ENCODE results near the gene SMARCC1. TPM values are rescaled to one million over a fixed set of nuclear protein-coding genes. Genes with fewer than 3 reads are reported as not detected.

The SMARCC1 gene
- total RNA-seq, 1 experiment from 2014 or later: 43.1 TPM

GRCh38 chr3:47565734-47566550 is 215.8 kb downstream of the SMARCC1 start:
- no peak for ATAC-seq
- BruUV-seq (replicated peaks): no TSS peak
- ChIA-PET POLR2A (ENCODE audit: unreplicated experiment) (no interaction called here), CTCF (no interaction called here)
- no peaks in the 10 kb centered on the region for H3K36me3 ChIP-seq (ENCODE audit: low read depth, low read length)
- H3K4me3 ChIP-seq (ENCODE audit: low read length): no peak overlapping the region
- no peaks in the 10 kb centered on the region for H3K9me3 ChIP-seq (ENCODE audit: low read length)
- H3K9ac ChIP-seq (ENCODE audit: low read length): no peak overlapping the region
- no peak overlapping the region for H2AFZ ChIP-seq (ENCODE audit: low read length)
- intact Hi-C loops (cut with micrococcal nuclease): no loop called here
- no peak overlapping the region for H3K27ac ChIP-seq (ENCODE audit: low read length)
- no peaks in the 10 kb centered on the region for H3F3A ChIP-seq (ENCODE audit: low read length, unreplicated experiment)
- no peaks in the 10 kb centered on the region for H3K79me2 ChIP-seq (ENCODE audit: low read length)
- TF ChIP-seq, protein P1, sequence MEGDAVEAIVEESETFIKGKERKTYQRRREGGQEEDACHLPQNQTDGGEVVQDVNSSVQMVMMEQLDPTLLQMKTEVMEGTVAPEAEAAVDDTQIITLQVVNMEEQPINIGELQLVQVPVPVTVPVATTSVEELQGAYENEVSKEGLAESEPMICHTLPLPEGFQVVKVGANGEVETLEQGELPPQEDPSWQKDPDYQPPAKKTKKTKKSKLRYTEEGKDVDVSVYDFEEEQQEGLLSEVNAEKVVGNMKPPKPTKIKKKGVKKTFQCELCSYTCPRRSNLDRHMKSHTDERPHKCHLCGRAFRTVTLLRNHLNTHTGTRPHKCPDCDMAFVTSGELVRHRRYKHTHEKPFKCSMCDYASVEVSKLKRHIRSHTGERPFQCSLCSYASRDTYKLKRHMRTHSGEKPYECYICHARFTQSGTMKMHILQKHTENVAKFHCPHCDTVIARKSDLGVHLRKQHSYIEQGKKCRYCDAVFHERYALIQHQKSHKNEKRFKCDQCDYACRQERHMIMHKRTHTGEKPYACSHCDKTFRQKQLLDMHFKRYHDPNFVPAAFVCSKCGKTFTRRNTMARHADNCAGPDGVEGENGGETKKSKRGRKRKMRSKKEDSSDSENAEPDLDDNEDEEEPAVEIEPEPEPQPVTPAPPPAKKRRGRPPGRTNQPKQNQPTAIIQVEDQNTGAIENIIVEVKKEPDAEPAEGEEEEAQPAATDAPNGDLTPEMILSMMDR (conservative IDR thresholded peaks at IDR 0.05; ENCODE audit: low read depth, low read length): no peak
- TF ChIP-seq EZH2phosphoT487 (IDR thresholded peaks at IDR 0.05; ENCODE audit: borderline replicate concordance, low read length): no peak
- no peak for TF ChIP-seq EZH2 (IDR thresholded peaks at IDR 0.05; ENCODE audit: low read length, unreplicated experiment)
- no peaks in the 10 kb centered on the region for H3K4me1 ChIP-seq (ENCODE audit: insufficient read depth, low read length)
- DNase-seq: no peak
- no peaks in the 10 kb centered on the region for H4K20me1 ChIP-seq (ENCODE audit: low read length)
- no peaks in the 10 kb centered on the region for H3K27me3 ChIP-seq (ENCODE audit: low read length)
- no peak overlapping the region for H3K4me2 ChIP-seq (ENCODE audit: low read length)
- no peaks in the 10 kb centered on the region for H3K9me2 ChIP-seq (replicated peaks; ENCODE audit: low read length)

GRCh38 chr3:47556351-47556750 is 225.3 kb downstream of the SMARCC1 start:
- no peak for DNase-seq
- Histone ChIP-seq H2AFZ (ENCODE audit: low read length) (no peak overlapping the region), H3K27me3 (ENCODE audit: low read length) (peaks cover 5% of the 10 kb centered on the region; the same call in 1 of the 2 replicates), H3K9ac (ENCODE audit: low read length) (no peak overlapping the region), H3K9me3 (ENCODE audit: low read length) (no peaks in the 10 kb centered on the region), H3F3A (ENCODE audit: low read length, unreplicated experiment) (no peaks in the 10 kb centered on the region), H3K27ac (ENCODE audit: low read length) (no peak overlapping the region), H3K4me3 (ENCODE audit: low read length) (no peak overlapping the region), H3K36me3 (ENCODE audit: low read depth, low read length) (no peaks in the 10 kb centered on the region), H3K79me2 (ENCODE audit: low read length) (no peaks in the 10 kb centered on the region), H3K4me1 (ENCODE audit: insufficient read depth, low read length) (no peaks in the 10 kb centered on the region), H4K20me1 (ENCODE audit: low read length) (no peaks in the 10 kb centered on the region), H3K4me2 (ENCODE audit: low read length) (no peak overlapping the region), H3K9me2 (replicated peaks; ENCODE audit: low read length) (no peaks in the 10 kb centered on the region)
- CTCF ChIA-PET: interaction anchor here (0.5 kb wide), 1 partner anchor 61 kb away, joined by 3 read pairs; no protein-coding TSS in a partner anchor
- no TSS peak for BruUV-seq (replicated peaks)
- intact Hi-C loops (cut with micrococcal nuclease): no loop called here
- ATAC-seq: no peak
- POLR2A ChIA-PET (ENCODE audit: unreplicated experiment): no interaction called here
- TF ChIP-seq, protein P1 (conservative IDR thresholded peaks at IDR 0.05; ENCODE audit: low read depth, low read length): no peak
- no peak for TF ChIP-seq EZH2phosphoT487 (IDR thresholded peaks at IDR 0.05; ENCODE audit: borderline replicate concordance, low read length)
- TF ChIP-seq EZH2 (IDR thresholded peaks at IDR 0.05; ENCODE audit: low read length, unreplicated experiment): no peak

DNA sequence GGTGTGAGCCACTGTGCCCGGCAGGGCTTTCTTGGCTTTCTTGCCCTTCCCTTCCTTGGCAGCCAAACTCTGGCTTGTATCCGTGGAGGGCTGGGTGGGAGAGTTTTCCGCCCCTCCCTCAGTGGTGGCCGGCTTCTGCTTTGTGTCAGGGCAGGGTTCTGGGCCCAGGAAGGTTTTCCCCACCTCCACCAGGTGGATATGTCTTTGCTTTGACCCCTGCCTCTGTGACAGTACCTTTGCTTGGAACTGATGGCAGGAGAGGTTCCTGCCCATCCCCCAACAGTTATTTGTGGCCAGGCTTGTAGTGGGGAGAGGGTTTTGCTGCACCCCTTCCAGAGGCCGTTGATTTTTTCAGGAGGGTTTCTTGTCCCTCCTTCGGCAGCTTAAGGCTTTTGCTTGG is 227.4 kb downstream of the SMARCC1 start:
- BruUV-seq (replicated peaks): no TSS peak
- no peak overlapping the region for H2AFZ ChIP-seq (ENCODE audit: low read length)
- H4K20me1 ChIP-seq (ENCODE audit: low read length): no peaks in the 10 kb centered on the region
- DNase-seq (no peak), ATAC-seq (no peak)
- ChIA-PET CTCF (no interaction called here), POLR2A (ENCODE audit: unreplicated experiment) (no interaction called here)
- no peaks in the 10 kb centered on the region for H3K36me3 ChIP-seq (ENCODE audit: low read depth, low read length)
- no peak overlapping the region for H3K27ac ChIP-seq (ENCODE audit: low read length)
- TF ChIP-seq EZH2phosphoT487 (IDR thresholded peaks at IDR 0.05; ENCODE audit: borderline replicate concordance, low read length): no peak
- TF ChIP-seq EZH2 (IDR thresholded peaks at IDR 0.05; ENCODE audit: low read length, unreplicated experiment): no peak
- TF ChIP-seq, protein P1 (conservative IDR thresholded peaks at IDR 0.05; ENCODE audit: low read depth, low read length): no peak
- intact Hi-C loops (cut with micrococcal nuclease): no loop called here
- no peak overlapping the region for H3K4me3 ChIP-seq (ENCODE audit: low read length)
- no peaks in the 10 kb centered on the region for H3K4me1 ChIP-seq (ENCODE audit: insufficient read depth, low read length)
- H3K9me3 ChIP-seq (ENCODE audit: low read length): no peaks in the 10 kb centered on the region
- no peaks in the 10 kb centered on the region for H3F3A ChIP-seq (ENCODE audit: low read length, unreplicated experiment)
- H3K79me2 ChIP-seq (ENCODE audit: low read length): no peaks in the 10 kb centered on the region
- H3K27me3 ChIP-seq (ENCODE audit: low read length): peaks cover 11% of the 10 kb centered on the region; the same call in 1 of the 2 replicates
- no peak overlapping the region for H3K4me2 ChIP-seq (ENCODE audit: low read length)
- H3K9me2 ChIP-seq (replicated peaks; ENCODE audit: low read length): no peaks in the 10 kb centered on the region
- no peak overlapping the region for H3K9ac ChIP-seq (ENCODE audit: low read length)
